SU-DHL-6 (cell line): ENCODE measurements around the gene ASB12.
A peak's percentile ranks its signal among the peaks of the same experiment; 100 is the strongest.
"Not testable (repeated sequence)": the region's sequence is repeated elsewhere in the genome, so short reads cannot be mapped to it uniquely, and the experiment has no call there.

Experiments used
- H2AFZ ChIP-seq: fragments of 200-600 bp; sonication (generic); 2 replicates; pipeline ENCODE4 v1.6.1; 2014; ENCODE audit warnings: low read depth, mild to moderate bottlenecking, moderate library complexity, mixed read lengths, antibody characterized with exemption, low read length; ENCODE audit not compliant: severe bottlenecking
- H3F3A ChIP-seq: fragments of 200-600 bp; shearing (Covaris generic); 2 replicates; pipeline ENCODE4 v1.6.0; 2016; ENCODE audit warnings: antibody characterized with exemption, mild to moderate bottlenecking; ENCODE audit not compliant: insufficient read depth
- H3K27ac ChIP-seq: fragments of 200-600 bp; sonication (generic); 2 replicates; pipeline ENCODE4 v1.5.1; 2016; ENCODE audit warnings: low read depth, mild to moderate bottlenecking, low read length, moderate library complexity, mixed read lengths
- H3K27me3 ChIP-seq: fragments of 200-600 bp; sonication (generic), shearing (Covaris generic); 2 replicates; pipeline ENCODE4 v1.6.0; 2014; ENCODE audit warnings: mild to moderate bottlenecking, low read length
- H3K36me3 ChIP-seq: fragments of 200-600 bp; sonication (generic); 2 replicates; pipeline ENCODE4 v1.6.1; 2014; ENCODE audit warnings: mild to moderate bottlenecking, low read length, mixed read lengths
- H3K4me2 ChIP-seq: fragments of 300-600, 200-600 bp; shearing (Covaris generic), sonication (generic); 2 replicates; pipeline ENCODE4 v1.6.0; 2014; ENCODE audit warnings: low read length, low read depth, mild to moderate bottlenecking; ENCODE audit not compliant: poor library complexity, severe bottlenecking
- H3K4me3 ChIP-seq: fragments of 200-600 bp; sonication (generic); 2 replicates; pipeline ENCODE4 v1.5.1; 2014; ENCODE audit warnings: antibody characterized with exemption, low read length, mild to moderate bottlenecking, mixed read lengths; ENCODE audit not compliant: insufficient read depth, poor library complexity, severe bottlenecking
- H3K79me2 ChIP-seq: fragments of 200-600 bp; sonication (generic); 2 replicates; pipeline ENCODE4 v1.6.1; 2014; ENCODE audit warnings: mild to moderate bottlenecking, low read length, moderate library complexity; ENCODE audit not compliant: insufficient read depth
- H3K9ac ChIP-seq: fragments of 200-600 bp; sonication (generic); 2 replicates; pipeline ENCODE4 v1.7.0; 2014; ENCODE audit warnings: mild to moderate bottlenecking, low read length
- H3K9me2 ChIP-seq: fragments of 200-600 bp; sonication (generic); replicated peaks from 2 replicates; pipeline ENCODE4 v1.6.1; 2014; ENCODE audit warnings: low read length; ENCODE audit not compliant: insufficient read depth
- H3K9me3 ChIP-seq: fragments of 200-600 bp; sonication (generic); 2 replicates; pipeline ENCODE4 v1.6.1; 2014; ENCODE audit warnings: low read length, mixed read lengths; ENCODE audit not compliant: insufficient read depth
- H4K20me1 ChIP-seq: fragments of 200-600 bp; sonication (generic); 2 replicates; pipeline ENCODE4 v1.6.1; 2014; ENCODE audit warnings: low read depth, mild to moderate bottlenecking, antibody characterized with exemption, low read length, moderate library complexity, mixed read lengths
- EZH2phosphoT487 ChIP-seq: fragments of 200-600 bp; sonication (generic), shearing (Covaris generic); conservative IDR thresholded peaks from 2 replicates; pipeline ENCODE4 v1.6.1; 2018; ENCODE audit warnings: mild to moderate bottlenecking, antibody characterized with exemption, low read length, moderate library complexity, mixed read lengths
- TF ChIP-seq, protein P1 (sequence below): fragments of 200-600 bp; sonication (generic); IDR thresholded peaks from one replicate; pipeline ENCODE4 v1.5.1; 2017; ENCODE audit warnings: antibody characterized with exemption, mild to moderate bottlenecking, low read length, moderate library complexity; ENCODE audit not compliant: insufficient read depth, poor library complexity, severe bottlenecking

Gene ASB12

DNA sequence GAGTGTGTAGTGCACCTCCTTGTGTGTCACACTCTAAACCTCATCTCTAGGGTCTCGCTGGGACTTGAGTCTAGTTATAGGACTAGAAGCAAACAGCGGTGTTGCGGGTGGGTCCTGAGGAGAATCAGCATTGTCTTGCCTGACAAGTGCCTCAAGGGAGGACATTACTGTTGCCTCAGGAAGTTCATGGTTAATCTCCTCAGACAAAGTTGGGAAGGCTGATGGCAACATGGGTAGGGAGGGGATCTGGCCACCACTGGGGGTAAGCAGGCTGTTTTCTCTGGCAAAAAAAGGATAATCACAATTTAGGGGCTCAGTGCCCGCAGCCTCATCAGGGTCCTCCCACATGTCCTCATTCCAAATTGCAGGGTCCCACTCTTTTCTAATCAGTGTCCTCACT is 12.4 kb downstream of the ASB12 start:
- H3K9ac ChIP-seq: no peak overlapping the region
- H3K36me3 ChIP-seq: no peaks in the 10 kb centered on the region
- no peaks in the 10 kb centered on the region for H3K9me2 ChIP-seq
- no peaks in the 10 kb centered on the region for H3K27me3 ChIP-seq
- H3K79me2 ChIP-seq: no peaks in the 10 kb centered on the region
- H3K4me2 ChIP-seq: no peak overlapping the region
- no peaks in the 10 kb centered on the region for H4K20me1 ChIP-seq
- TF ChIP-seq, protein P1, sequence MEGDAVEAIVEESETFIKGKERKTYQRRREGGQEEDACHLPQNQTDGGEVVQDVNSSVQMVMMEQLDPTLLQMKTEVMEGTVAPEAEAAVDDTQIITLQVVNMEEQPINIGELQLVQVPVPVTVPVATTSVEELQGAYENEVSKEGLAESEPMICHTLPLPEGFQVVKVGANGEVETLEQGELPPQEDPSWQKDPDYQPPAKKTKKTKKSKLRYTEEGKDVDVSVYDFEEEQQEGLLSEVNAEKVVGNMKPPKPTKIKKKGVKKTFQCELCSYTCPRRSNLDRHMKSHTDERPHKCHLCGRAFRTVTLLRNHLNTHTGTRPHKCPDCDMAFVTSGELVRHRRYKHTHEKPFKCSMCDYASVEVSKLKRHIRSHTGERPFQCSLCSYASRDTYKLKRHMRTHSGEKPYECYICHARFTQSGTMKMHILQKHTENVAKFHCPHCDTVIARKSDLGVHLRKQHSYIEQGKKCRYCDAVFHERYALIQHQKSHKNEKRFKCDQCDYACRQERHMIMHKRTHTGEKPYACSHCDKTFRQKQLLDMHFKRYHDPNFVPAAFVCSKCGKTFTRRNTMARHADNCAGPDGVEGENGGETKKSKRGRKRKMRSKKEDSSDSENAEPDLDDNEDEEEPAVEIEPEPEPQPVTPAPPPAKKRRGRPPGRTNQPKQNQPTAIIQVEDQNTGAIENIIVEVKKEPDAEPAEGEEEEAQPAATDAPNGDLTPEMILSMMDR: no peak
- no peak for TF ChIP-seq EZH2phosphoT487
- H3F3A ChIP-seq: no peaks in the 10 kb centered on the region
- H3K4me3 ChIP-seq: no peak overlapping the region
- no peak overlapping the region for H3K27ac ChIP-seq
- H3K9me3 ChIP-seq: no peaks in the 10 kb centered on the region
- no peak overlapping the region for H2AFZ ChIP-seq

DNA sequence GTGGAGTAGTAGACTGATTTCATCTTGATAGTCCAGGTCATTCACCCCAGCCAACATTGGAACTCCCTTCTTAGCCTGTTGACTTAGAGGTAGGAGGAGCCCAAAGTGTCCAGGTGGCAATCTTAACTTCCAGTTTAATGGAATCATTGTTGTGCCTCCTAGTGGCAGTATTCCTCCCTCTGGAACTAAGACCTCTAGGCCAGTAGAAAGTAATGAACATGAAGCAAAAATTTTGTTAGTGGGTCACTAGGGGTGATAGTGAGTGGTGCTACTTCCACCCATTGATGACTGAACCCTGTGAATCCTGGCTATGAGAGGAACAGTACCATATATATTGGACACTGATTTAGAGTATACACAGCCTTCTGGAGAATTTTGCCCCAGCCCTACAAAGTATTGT is 16.4 kb downstream of the ASB12 start:
- H3K4me2 ChIP-seq, H4K20me1 ChIP-seq, H3K9me3 ChIP-seq, H3K27me3 ChIP-seq, H3K79me2 ChIP-seq, H3F3A ChIP-seq, H3K27ac ChIP-seq, H3K36me3 ChIP-seq, H2AFZ ChIP-seq, H3K4me3 ChIP-seq, H3K9me2 ChIP-seq, H3K9ac ChIP-seq: not testable (repeated sequence)

DNA sequence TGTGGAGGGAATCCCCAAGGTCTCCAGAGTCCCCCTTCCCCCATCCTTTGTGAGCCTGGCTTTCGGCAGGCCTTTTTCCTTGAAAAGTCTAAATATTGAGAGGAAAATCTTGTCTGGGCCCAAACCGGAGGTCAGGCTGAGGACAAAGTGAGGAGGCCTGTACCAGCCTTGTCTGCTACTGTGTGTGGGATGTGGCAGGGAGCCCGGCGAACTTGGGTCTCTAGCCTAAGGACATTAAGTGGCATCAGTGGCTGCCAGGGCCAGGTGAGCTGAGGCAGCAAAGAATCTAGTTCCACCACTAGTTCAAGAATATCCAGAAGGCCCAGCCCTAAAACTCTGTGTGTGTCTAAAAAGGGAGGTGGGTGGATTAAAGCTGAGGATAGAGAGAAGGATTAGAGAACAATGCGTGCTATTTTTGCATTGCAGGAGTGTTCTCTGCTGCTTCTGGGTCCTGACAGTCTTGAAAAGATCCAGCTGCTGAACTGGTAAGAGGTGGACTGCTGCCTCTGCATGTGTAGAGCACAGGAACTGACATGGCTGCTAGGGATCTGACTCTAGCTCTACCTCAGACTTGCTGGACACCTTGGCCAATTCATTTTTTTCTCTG is 23.7 kb downstream of the ASB12 start:
- H4K20me1 ChIP-seq: no peaks in the 10 kb centered on the region
- no peak overlapping the region for H3K27ac ChIP-seq
- H3K4me3 ChIP-seq: no peak overlapping the region
- H3K9ac ChIP-seq: peak overlapping the region; percentile 71; the same call in 1 of the 2 replicates
- no peaks in the 10 kb centered on the region for H3K9me3 ChIP-seq
- no peaks in the 10 kb centered on the region for H3K27me3 ChIP-seq
- peak overlapping the region; percentile 86 for H2AFZ ChIP-seq
- H3K79me2 ChIP-seq: no peaks in the 10 kb centered on the region
- peak overlapping the region; percentile 83 for H3K4me2 ChIP-seq
- no peaks in the 10 kb centered on the region for H3F3A ChIP-seq
- no peaks in the 10 kb centered on the region for H3K9me2 ChIP-seq
- no peaks in the 10 kb centered on the region for H3K36me3 ChIP-seq
- no peak for TF ChIP-seq EZH2phosphoT487
- TF ChIP-seq, protein P1: no peak

DNA sequence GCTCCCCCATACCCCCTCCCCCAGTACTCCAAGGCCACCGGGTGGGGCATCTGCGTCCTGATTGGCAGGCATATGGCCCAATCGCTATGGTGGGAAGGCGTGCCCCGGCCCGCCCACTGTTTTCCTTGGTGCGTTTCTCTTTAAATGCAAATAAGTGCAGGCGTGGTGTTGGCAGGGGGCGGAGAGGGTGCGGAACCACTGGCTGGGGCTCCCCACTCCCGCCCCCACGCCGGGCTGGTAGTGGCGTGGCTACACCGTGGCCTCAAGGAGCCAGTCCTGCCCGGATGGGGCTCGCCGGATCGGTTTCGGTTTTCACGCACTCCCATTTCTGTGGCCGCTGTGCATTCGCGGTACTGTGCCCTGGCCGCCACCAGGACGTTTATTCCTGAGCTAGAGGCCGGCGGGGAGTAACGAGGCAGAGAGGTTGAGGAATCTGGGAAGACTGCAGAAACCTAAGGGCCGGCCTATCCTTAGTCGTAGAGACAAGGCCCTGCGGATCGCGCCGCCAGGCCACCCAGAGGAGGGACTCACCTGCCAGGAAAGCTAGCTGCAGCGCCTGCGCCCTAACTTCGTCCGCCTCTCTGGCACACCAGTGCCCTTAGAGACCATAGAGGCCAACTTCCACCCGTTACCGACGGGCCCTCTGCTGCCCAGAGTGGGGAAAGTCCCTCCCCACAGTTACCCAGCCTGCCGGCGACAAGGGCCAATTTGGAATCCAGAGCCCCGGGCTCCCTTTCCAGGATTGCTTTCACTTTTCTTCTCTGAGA is 24.5 kb downstream of the ASB12 start:
- no peaks in the 10 kb centered on the region for H3K36me3 ChIP-seq
- peak overlapping the region; percentile 66 for H3K4me3 ChIP-seq
- H3K9me2 ChIP-seq: no peaks in the 10 kb centered on the region
- peak overlapping the region; percentile 86 for H2AFZ ChIP-seq
- H3K27me3 ChIP-seq: no peaks in the 10 kb centered on the region
- no peaks in the 10 kb centered on the region for H3K79me2 ChIP-seq
- no peaks in the 10 kb centered on the region for H3K9me3 ChIP-seq
- peak overlapping the region; percentile 71 for H3K9ac ChIP-seq
- no peaks in the 10 kb centered on the region for H3F3A ChIP-seq
- no peaks in the 10 kb centered on the region for H4K20me1 ChIP-seq
- peak overlapping the region; percentile 35; the same call in 1 of the 2 replicates for H3K27ac ChIP-seq
- H3K4me2 ChIP-seq: peak overlapping the region; percentile 83
- TF ChIP-seq, protein P1: no peak
- no peak for TF ChIP-seq EZH2phosphoT487
